Stomach (tissue), 9 donors: ENCODE measurements around the gene BANF2. TPM values are rescaled to one million over a fixed set of nuclear protein-coding genes. Genes with fewer than 3 reads are reported as not detected.
A peak's percentile ranks its signal among the peaks of the same experiment; 100 is the strongest.

Experiments
- DNase-seq, 2 donors: peaks; one replicate each; pipeline versions ENCODE4 v3.0.0 to v3.0.0-alpha.2; 2013 to 2019
- H3K27ac ChIP-seq, 5 donors: fragments of 200-600 bp in 4 of 5; sonication (generic) in 4 of 5; one replicate each; pipeline ENCODE4 v1.5.1; 2013 to 2019; ENCODE audit warnings: mild to moderate bottlenecking in 1 of 5, moderate library complexity in 1 of 5
- H3K27me3 ChIP-seq, 3 donors: fragments of 200-600 bp; sonication (generic); one replicate each; pipeline ENCODE4 v1.5.1; 2017 to 2019; ENCODE audit warnings: mixed run types in 1 of 3
- H3K36me3 ChIP-seq, 4 donors: fragments of 200-600 bp; sonication (generic); 1 replicate in 3 of 4; 2 replicates in 1 of 4; pipeline ENCODE4 v1.5.1; 2016 to 2019
- H3K4me1 ChIP-seq, 4 donors: fragments of 200-600 bp; sonication (generic); one replicate each; pipeline ENCODE4 v1.5.1; 2016 to 2019
- H3K4me3 ChIP-seq, 4 donors: fragments of 200-600 bp; sonication (generic) in 3 of 4; one replicate each; pipeline ENCODE4 v1.5.1; 2016 to 2019; ENCODE audit warnings: mild to moderate bottlenecking in 1 of 4
- H3K9me3 ChIP-seq, 4 donors: fragments of 200-600 bp; sonication (generic); one replicate each; pipeline ENCODE4 v1.5.1; 2016 to 2019
- CTCF ChIP-seq, 7 experiments: fragments of 450-650 bp in 4 of 7; fragments of 200-600 bp in 3 of 7; sonication (generic) in 3 of 7; IDR thresholded peaks; one replicate each; pipeline ENCODE4 v1.5.1; 2016 to 2019; ENCODE audit warnings: antibody characterized with exemption in 7 of 7, control low read depth in 2 of 7, mild to moderate bottlenecking in 1 of 7
- EP300 ChIP-seq: sonication (generic); formaldehyde crosslinking; IDR thresholded peaks from one replicate; pipeline ENCODE4 v1.6.1; 2017; ENCODE audit warnings: antibody characterized with exemption
- POLR2A ChIP-seq, 4 donors: fragments of 450-650 bp; IDR thresholded peaks; one replicate each; pipeline ENCODE4 v1.6.1; 2016; ENCODE audit warnings: antibody characterized with exemption in 4 of 4, control low read depth in 2 of 4, mild to moderate bottlenecking in 1 of 4, moderate library complexity in 1 of 4
- POLR2AphosphoS5 ChIP-seq, 3 donors: sonication (generic); formaldehyde crosslinking; IDR thresholded peaks; one replicate each; pipeline ENCODE4 v1.6.1; 2016; ENCODE audit warnings: antibody characterized with exemption in 3 of 3
- WGBS, 5 donors: extraction: QIAGEN DNeasy Blood & Tissue Kit in 3 of 5; methylation state at CpG; one replicate each; pipeline versions ENCODE4 v1.1.5 to v1.1.7; 2013 to 2018; 5-methylcytosine and 5-hydroxymethylcytosine counted together
- intact Hi-C: fragments of 100-400 bp; cut with DNase I; formaldehyde crosslinking; loops from one replicate; pipeline ENCODE4 v1.15.1; 2023; ENCODE audit warnings: low total_unique reads
- polyA plus RNA-seq, 3 donors: library from polyadenylated mRNA; stranded (reverse); fragments of 200-250 nt; gene quantifications; one replicate each; pipeline ENCODE4 v1.2.3, GENCODE V29; 2013
- total RNA-seq, 5 donors: library from RNA; depleted of rRNA; stranded (reverse); fragments of >200 nt; gene quantifications; one replicate each; pipeline versions ENCODE4 v1.1.0 to v1.2.3, GENCODE V29; 2014 to 2016
- donor health status: healthy with polysubstance abuse.
- donor health status: Bipolar disorder and iron deficiency.
- donor health status: healthy.

BANF2 gene
- total and polyA plus RNA-seq, 8 donors = not detected

GRCh38 chr20:17682103-17682888, 17.5 kb upstream of the BANF2 start, which contains the start of gene RRBP1:
TSS of gene RRBP1 (minus strand) at chr20:17682242. CDS start at chr20:17660507, 21,735 bp downstream.
- WGBS, 5 donors = 0% methylated on average over 5 to 79 of the region's 79 CpGs
- H3K27me3 ChIP-seq = no peaks in the 10 kb centered on the region
- H3K36me3 ChIP-seq = peaks cover 3 to 22% (median 14%) of the 10 kb centered on the region in 4 donors
- peak in 4 of 7 experiments; percentile 30 to 63 (median 52) for TF ChIP-seq CTCF (IDR thresholded peaks at IDR 0.05)
- peak in 2 of 4 donors; percentile 80 to 92 for TF ChIP-seq POLR2A (IDR thresholded peaks at IDR 0.05)
- peak; percentile 63 to 98 (median 98) for TF ChIP-seq POLR2AphosphoS5 (IDR thresholded peaks at IDR 0.05)
- TF ChIP-seq EP300 = no peak
- H3K27ac ChIP-seq = peak within 1 kb of the TSS; percentile 95 to 99 (median 97)
- DNase-seq = peak; percentile 99 to 100
- H3K9me3 ChIP-seq = peaks cover 0 to 11% (median 0%) of the 10 kb centered on the region in 4 donors
- H3K4me3 ChIP-seq = peak within 1 kb of the TSS; percentile 76 to 94 (median 82)
- H3K4me1 ChIP-seq = peaks cover 35 to 60% (median 57%) of the 10 kb centered on the region in 4 donors
- intact Hi-C loops = loop anchor here (5.0 kb wide), 1 partner anchor 215 kb away; no protein-coding TSS in a partner anchor

- intact Hi-C loops = loop anchor here (5.0 kb wide), 1 partner anchor 214 kb away; no protein-coding TSS in a partner anchor
- no peak for TF ChIP-seq POLR2AphosphoS5 (IDR thresholded peaks at IDR 0.05)
- no peak for TF ChIP-seq CTCF (IDR thresholded peaks at IDR 0.05)
- TF ChIP-seq POLR2A (IDR thresholded peaks at IDR 0.05) = no peak
- TF ChIP-seq EP300 = no peak
- DNase-seq = no peak
- WGBS, 5 donors = 20 to 30% (median 24%) methylated on average over 10 of the region's 10 CpGs
- Histone ChIP-seq H3K9me3 (peaks cover 0 to 11% (median 0%) of the 10 kb centered on the region in 4 donors), H3K36me3 (peaks cover 0 to 17% (median 9%) of the 10 kb centered on the region in 4 donors), H3K27me3 (no peaks in the 10 kb centered on the region), H3K27ac (peak overlapping the region; percentile 92 to 99 (median 95)), H3K4me1 (peaks cover 35 to 54% (median 53%) of the 10 kb centered on the region in 4 donors), H3K4me3 (peak overlapping the region; percentile 76 to 94 (median 82))
Measured at GRCh38 chr20:17682889-17683198, 16.9 kb upstream of the BANF2 start.

- DNase-seq = no peak
- peak overlapping the region in 3 of 4 donors; percentile 76 to 87 (median 78) for H3K4me3 ChIP-seq
Measured at GRCh38 chr20:17683218-17684076, 16.3 kb upstream of the BANF2 start.

More at GRCh38 chr20:17683218-17684076, 16.3 kb upstream of the BANF2 start:
- TF ChIP-seq POLR2AphosphoS5 (IDR thresholded peaks at IDR 0.05) (no peak), EP300 (no peak), CTCF (IDR thresholded peaks at IDR 0.05) (no peak), POLR2A (IDR thresholded peaks at IDR 0.05) (no peak)
- Histone ChIP-seq H3K9me3 (peaks cover 0 to 11% (median 0%) of the 10 kb centered on the region in 4 donors), H3K36me3 (peaks cover 0 to 11% (median 5%) of the 10 kb centered on the region in 4 donors), H3K27me3 (no peaks in the 10 kb centered on the region), H3K27ac (peak overlapping the region; percentile 53 to 99 (median 95)), H3K4me1 (peaks cover 35 to 49% (median 48%) of the 10 kb centered on the region in 4 donors)
- intact Hi-C loops = loop anchor here (5.0 kb wide), 1 partner anchor 214 kb away; no protein-coding TSS in a partner anchor
- 19 to 45% (median 30%) methylated on average over 10 of the region's 10 CpGs for WGBS, 5 donors
